ENCODE data around the gene C11orf87.

- TF ChIP-seq CTCF (IDR thresholded peaks at IDR 0.05 in 4 of 5, conservative IDR thresholded peaks at IDR 0.05 in 1 of 5) (no peak), POLR2A (IDR thresholded peaks at IDR 0.05) (no peak)
These were observed 11.8 kb downstream of the C11orf87 start for GRCh38 chr11:109433753-109434256.

All from gastrocnemius medialis (tissue), 4 donors.